ENCODE measurements around the gene ARHGAP28.

GRCh38 chr18:6879508-6880195 lies 150.1 kb downstream of the ARHGAP28 start:
- TF ChIP-seq CTCF (IDR thresholded peaks at IDR 0.05): no peak
- TF ChIP-seq POLR2A (IDR thresholded peaks at IDR 0.05): no peak

Measured in transverse colon (tissue), 3 donors.